ENCODE measurements around the gene NF2.

DNA sequence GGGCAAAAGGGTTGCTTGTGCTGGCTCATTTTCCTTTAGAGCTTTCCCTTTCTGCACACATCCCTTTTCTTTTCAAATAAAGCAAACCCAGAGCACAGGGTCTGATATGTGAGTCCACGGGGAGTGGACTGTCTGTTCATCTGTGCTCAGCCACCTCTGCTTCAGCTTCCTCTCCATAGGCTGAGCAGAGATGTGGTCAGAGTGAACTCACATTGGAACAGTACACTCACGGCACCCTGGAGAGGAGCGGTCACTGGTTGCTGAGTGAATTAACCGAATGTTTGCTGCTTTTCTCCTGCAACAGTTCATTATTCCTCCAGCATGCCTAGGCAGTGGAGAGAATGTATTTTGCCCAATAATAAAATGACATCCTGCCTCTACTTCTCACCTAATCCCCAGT lies 80.1 kb downstream of the NF2 start:
- TF ChIP-seq CTCF (IDR thresholded peaks at IDR 0.05), result no peak
- no peak for TF ChIP-seq POLR2A (IDR thresholded peaks at IDR 0.05)
